Astrocyte (in vitro differentiated cells and primary cell): ENCODE data around the gene ITGB3BP. TPM values are rescaled to one million over a fixed set of nuclear protein-coding genes. Genes with fewer than 3 reads are reported as not detected.

ENCODE experiments used
- DNase-seq: peaks from one replicate; pipeline ENCODE4 v3.0.0-alpha.2; 2010; ENCODE audit warnings: low read depth
- FAIRE-seq: peaks from 2 replicates; lab custom pipeline; 2011; peaks lifted over from hg19 to GRCh38; lab: Jason Lieb, UNC
- H2AFZ ChIP-seq: 2 replicates; pipeline ENCODE4 v1.6.0; 2012; ENCODE audit warnings: low read depth, low read length, inconsistent platforms
- H3K27ac ChIP-seq: 2 replicates; pipeline ENCODE4 v1.5.1; 2011; ENCODE audit warnings: low read depth, low read length, inconsistent platforms
- H3K27me3 ChIP-seq: 2 replicates; pipeline ENCODE4 v1.6.0; 2011; ENCODE audit warnings: low read length, inconsistent platforms; ENCODE audit not compliant: insufficient read depth
- H3K36me3 ChIP-seq: 2 replicates; pipeline ENCODE4 v1.5.1; 2011; ENCODE audit warnings: low read length, inconsistent platforms; ENCODE audit not compliant: insufficient read depth
- H3K4me1 ChIP-seq: 2 replicates; pipeline ENCODE4 v1.5.1; 2011; ENCODE audit warnings: low read length, inconsistent platforms; ENCODE audit not compliant: insufficient read depth
- H3K4me2 ChIP-seq: 2 replicates; pipeline ENCODE4 v1.6.0; 2012; ENCODE audit warnings: low read length, inconsistent platforms
- H3K4me3 ChIP-seq: 2 replicates; pipeline ENCODE4 v1.5.1; 2011; ENCODE audit warnings: low read depth, mild to moderate bottlenecking, low read length, inconsistent platforms; ENCODE audit not compliant: insufficient read depth
- H3K79me2 ChIP-seq: 2 replicates; pipeline ENCODE4 v1.6.0; 2012; ENCODE audit warnings: mild to moderate bottlenecking, low read length, inconsistent platforms; ENCODE audit not compliant: insufficient read depth
- H3K9ac ChIP-seq: 2 replicates; pipeline ENCODE4 v1.6.0; 2012; ENCODE audit warnings: mild to moderate bottlenecking, low read length, inconsistent platforms
- H3K9me3 ChIP-seq: 2 replicates; pipeline ENCODE4 v1.5.1; 2012; ENCODE audit warnings: low read depth, mild to moderate bottlenecking, low read length, inconsistent platforms; ENCODE audit not compliant: insufficient read depth
- H4K20me1 ChIP-seq: 2 replicates; pipeline ENCODE4 v1.6.0; 2012; ENCODE audit warnings: low read length, inconsistent platforms; ENCODE audit not compliant: insufficient read depth
- H3K27ac Mint-ChIP-seq: one replicate; pipeline ENCODE4 v1.8.0; 2021; ENCODE audit warnings: mild to moderate bottlenecking, mixed read lengths; ENCODE audit not compliant: unreplicated experiment
- H3K27me3 Mint-ChIP-seq: one replicate; pipeline ENCODE4 v1.8.0; 2021; ENCODE audit warnings: low read depth, mixed read lengths; ENCODE audit not compliant: unreplicated experiment
- H3K36me3 Mint-ChIP-seq: one replicate; pipeline ENCODE4 v1.8.0; 2021; ENCODE audit warnings: low read depth, mixed read lengths; ENCODE audit not compliant: unreplicated experiment
- H3K4me1 Mint-ChIP-seq: one replicate; pipeline ENCODE4 v1.8.0; 2021; ENCODE audit warnings: low read depth, mixed read lengths; ENCODE audit not compliant: unreplicated experiment
- H3K4me3 Mint-ChIP-seq: one replicate; pipeline ENCODE4 v1.8.0; 2021; ENCODE audit warnings: mild to moderate bottlenecking, moderate library complexity, mixed read lengths; ENCODE audit not compliant: unreplicated experiment
- H3K9me3 Mint-ChIP-seq: one replicate; pipeline ENCODE4 v1.8.0; 2021; ENCODE audit warnings: mild to moderate bottlenecking, mixed read lengths; ENCODE audit not compliant: unreplicated experiment
- EZH2 ChIP-seq: IDR thresholded peaks from 2 replicates; pipeline ENCODE4 v1.6.1; 2012; ENCODE audit warnings: mild to moderate bottlenecking, low read length, inconsistent platforms; ENCODE audit not compliant: insufficient read depth
- total RNA-seq: library from RNA; stranded (reverse); gene quantifications from 2 replicates; pipeline ENCODE4 v1.2.1, GENCODE V29; 2021
- TF ChIP-seq, protein P1 (sequence below): IDR thresholded peaks from 2 replicates; pipeline ENCODE4 v1.5.1; 2011; ENCODE audit warnings: low read depth, mild to moderate bottlenecking, inconsistent platforms, low read length, moderate library complexity; ENCODE audit not compliant: insufficient read depth

The ITGB3BP gene
- total RNA-seq, 1 donor from 2014 or later: 15.6 TPM

GRCh38 chr1:63548303-63548702, 25.3 kb upstream of the ITGB3BP start:
- Histone ChIP-seq H3K4me1 (no peaks in the 10 kb centered on the region), H2AFZ (no peak overlapping the region), H3K4me2 (no peak overlapping the region), H3K27me3 (no peaks in the 10 kb centered on the region), H3K4me3 (no peak overlapping the region), H3K9ac (no peak overlapping the region), H3K79me2 (no peaks in the 10 kb centered on the region), H3K36me3 (no peaks in the 10 kb centered on the region), H3K9me3 (no peaks in the 10 kb centered on the region), H3K27ac (no peak overlapping the region), H4K20me1 (no peaks in the 10 kb centered on the region)
- no peak for DNase-seq
- TF ChIP-seq, protein P1, sequence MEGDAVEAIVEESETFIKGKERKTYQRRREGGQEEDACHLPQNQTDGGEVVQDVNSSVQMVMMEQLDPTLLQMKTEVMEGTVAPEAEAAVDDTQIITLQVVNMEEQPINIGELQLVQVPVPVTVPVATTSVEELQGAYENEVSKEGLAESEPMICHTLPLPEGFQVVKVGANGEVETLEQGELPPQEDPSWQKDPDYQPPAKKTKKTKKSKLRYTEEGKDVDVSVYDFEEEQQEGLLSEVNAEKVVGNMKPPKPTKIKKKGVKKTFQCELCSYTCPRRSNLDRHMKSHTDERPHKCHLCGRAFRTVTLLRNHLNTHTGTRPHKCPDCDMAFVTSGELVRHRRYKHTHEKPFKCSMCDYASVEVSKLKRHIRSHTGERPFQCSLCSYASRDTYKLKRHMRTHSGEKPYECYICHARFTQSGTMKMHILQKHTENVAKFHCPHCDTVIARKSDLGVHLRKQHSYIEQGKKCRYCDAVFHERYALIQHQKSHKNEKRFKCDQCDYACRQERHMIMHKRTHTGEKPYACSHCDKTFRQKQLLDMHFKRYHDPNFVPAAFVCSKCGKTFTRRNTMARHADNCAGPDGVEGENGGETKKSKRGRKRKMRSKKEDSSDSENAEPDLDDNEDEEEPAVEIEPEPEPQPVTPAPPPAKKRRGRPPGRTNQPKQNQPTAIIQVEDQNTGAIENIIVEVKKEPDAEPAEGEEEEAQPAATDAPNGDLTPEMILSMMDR: no peak
- TF ChIP-seq EZH2: no peak
- Mint-ChIP-seq H3K4me1 (peaks cover 1% of the 10 kb centered on the region), H3K27me3 (no peaks in the 10 kb centered on the region), H3K36me3 (no peaks in the 10 kb centered on the region), H3K4me3 (no peak overlapping the region), H3K27ac (no peak overlapping the region), H3K9me3 (no peaks in the 10 kb centered on the region)
- no peak for FAIRE-seq

- Mint-ChIP-seq H3K9me3 (no peaks in the 10 kb centered on the region), H3K4me1 (peaks cover 1% of the 10 kb centered on the region), H3K4me3 (no peak overlapping the region), H3K36me3 (no peaks in the 10 kb centered on the region), H3K27ac (no peak overlapping the region), H3K27me3 (no peaks in the 10 kb centered on the region)
- no peaks in the 10 kb centered on the region for H4K20me1 ChIP-seq
- no peaks in the 10 kb centered on the region for H3K79me2 ChIP-seq
- DNase-seq (peak; percentile 44), FAIRE-seq (no peak)
- no peaks in the 10 kb centered on the region for H3K36me3 ChIP-seq
- no peak overlapping the region for H3K4me2 ChIP-seq
- H3K4me1 ChIP-seq: no peaks in the 10 kb centered on the region
- no peak overlapping the region for H3K9ac ChIP-seq
- no peaks in the 10 kb centered on the region for H3K9me3 ChIP-seq
- no peaks in the 10 kb centered on the region for H3K27me3 ChIP-seq
- H3K27ac ChIP-seq: no peak overlapping the region
- H3K4me3 ChIP-seq: no peak overlapping the region
- H2AFZ ChIP-seq: no peak overlapping the region
- TF ChIP-seq, protein P1: no peak
- no peak for TF ChIP-seq EZH2
Observed at GRCh38 chr1:63547621-63548294, 24.7 kb upstream of the ITGB3BP start.

GRCh38 chr1:63545780-63546179, 22.8 kb upstream of the ITGB3BP start:
- no peak for TF ChIP-seq EZH2
- TF ChIP-seq, protein P1: no peak
- H3K36me3 Mint-ChIP-seq: no peaks in the 10 kb centered on the region
- Histone ChIP-seq H3K4me1 (no peaks in the 10 kb centered on the region), H3K9ac (no peak overlapping the region), H3K4me2 (no peak overlapping the region), H4K20me1 (no peaks in the 10 kb centered on the region), H3K36me3 (no peaks in the 10 kb centered on the region), H3K9me3 (no peaks in the 10 kb centered on the region), H3K4me3 (no peak overlapping the region), H2AFZ (no peak overlapping the region), H3K79me2 (no peaks in the 10 kb centered on the region), H3K27ac (no peak overlapping the region), H3K27me3 (no peaks in the 10 kb centered on the region)
- H3K27ac Mint-ChIP-seq: no peak overlapping the region
- DNase-seq (peak; percentile 14), FAIRE-seq (no peak)
- no peak overlapping the region for H3K4me3 Mint-ChIP-seq
- H3K4me1 Mint-ChIP-seq: peaks cover 1% of the 10 kb centered on the region
- no peaks in the 10 kb centered on the region for H3K9me3 Mint-ChIP-seq
- no peaks in the 10 kb centered on the region for H3K27me3 Mint-ChIP-seq
